NCI-H526 treated with DMSO at 0.1 percent for 48 hours (cell line): ENCODE measurements around the gene NDUFAF8.
A peak's percentile ranks its signal among the peaks of the same experiment; 100 is the strongest.

ENCODE experiments used
- DNase-seq: peaks from one replicate; lab custom pipeline; 2025; lab: John Stamatoyannopoulos, UW

Gene NDUFAF8

DNA sequence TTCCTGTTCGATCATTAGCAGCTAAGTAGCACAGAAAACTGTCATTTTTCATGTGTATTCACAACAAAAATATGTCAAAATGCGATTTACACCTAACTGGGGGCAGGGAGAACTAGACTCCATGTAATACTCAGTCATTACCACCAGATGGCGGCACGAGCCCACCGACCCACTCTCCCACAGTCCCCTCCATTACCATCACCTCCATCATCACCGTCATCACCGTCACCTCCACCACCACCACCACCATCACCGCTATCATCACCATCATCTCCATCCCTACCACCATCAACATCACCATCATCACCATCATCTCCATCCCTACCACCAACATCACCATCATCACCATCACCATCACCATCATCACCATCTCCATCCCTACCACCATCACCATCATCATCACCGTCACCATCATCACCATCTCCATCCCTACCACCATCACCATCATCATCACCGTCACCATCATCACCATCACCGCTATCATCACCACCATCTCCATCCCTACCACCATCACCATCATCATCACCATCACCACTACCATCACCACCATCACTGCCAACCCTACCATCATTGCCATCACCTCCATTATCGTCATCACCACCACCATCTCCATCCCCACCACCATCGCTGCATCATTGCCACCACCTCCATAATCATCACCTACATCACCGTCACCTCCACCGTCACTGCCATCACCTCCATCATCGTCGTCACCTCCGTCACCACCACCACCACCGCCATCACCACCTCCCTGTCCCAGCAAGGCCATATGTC, 14.4 kb downstream of the NDUFAF8 start:
- DNase-seq: peak; percentile 23

DNA sequence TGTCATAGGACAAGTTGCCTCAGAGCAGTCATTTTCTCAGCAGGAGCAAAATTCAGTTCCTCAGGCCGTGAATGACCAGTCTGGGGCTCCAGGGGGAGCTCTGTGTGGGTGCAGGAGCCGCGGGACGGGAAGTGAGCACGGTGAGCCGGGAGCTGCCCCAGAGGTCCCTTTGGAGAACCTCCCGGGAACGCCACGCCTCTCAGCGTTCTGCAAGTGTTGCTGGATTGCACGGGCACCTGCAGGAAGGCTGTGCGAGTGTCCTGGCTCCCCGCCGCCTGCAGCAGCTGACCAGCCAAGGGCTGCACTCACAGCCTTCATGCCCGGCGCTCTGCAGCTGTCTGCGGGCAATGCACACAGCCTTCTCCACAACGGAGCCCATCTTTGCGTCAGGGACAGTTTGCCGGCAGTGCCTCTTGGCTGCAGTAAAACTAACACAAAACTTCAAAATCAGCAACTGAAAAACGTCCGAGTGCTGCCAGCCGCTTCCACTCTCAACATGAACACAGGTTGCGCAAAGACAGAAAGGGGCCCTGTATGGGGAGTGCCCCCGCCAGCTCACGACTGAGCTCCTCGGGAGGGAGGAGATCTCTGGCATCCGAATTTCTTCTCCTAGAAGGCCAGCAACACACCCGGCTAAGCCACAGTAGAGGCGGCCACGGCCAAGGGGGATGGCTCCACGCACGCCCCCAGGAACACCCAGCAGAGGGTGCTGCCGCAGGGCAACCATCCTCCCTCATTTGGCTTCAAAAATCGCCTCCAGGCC, 16.0 kb downstream of the NDUFAF8 start:
- peak; percentile 62 for DNase-seq

- DNase-seq: no peak
Measured at GRCh38 chr17:81256616-81257015, 17.5 kb downstream of the NDUFAF8 start.

GRCh38 chr17:81257533-81257932, 18.4 kb downstream of the NDUFAF8 start:
- DNase-seq: no peak

- no peak for DNase-seq
Measured at GRCh38 chr17:81258292-81258691, 19.2 kb downstream of the NDUFAF8 start.

GRCh38 chr17:81259058-81259605, 20.0 kb downstream of the NDUFAF8 start:
- DNase-seq: no peak

DNA sequence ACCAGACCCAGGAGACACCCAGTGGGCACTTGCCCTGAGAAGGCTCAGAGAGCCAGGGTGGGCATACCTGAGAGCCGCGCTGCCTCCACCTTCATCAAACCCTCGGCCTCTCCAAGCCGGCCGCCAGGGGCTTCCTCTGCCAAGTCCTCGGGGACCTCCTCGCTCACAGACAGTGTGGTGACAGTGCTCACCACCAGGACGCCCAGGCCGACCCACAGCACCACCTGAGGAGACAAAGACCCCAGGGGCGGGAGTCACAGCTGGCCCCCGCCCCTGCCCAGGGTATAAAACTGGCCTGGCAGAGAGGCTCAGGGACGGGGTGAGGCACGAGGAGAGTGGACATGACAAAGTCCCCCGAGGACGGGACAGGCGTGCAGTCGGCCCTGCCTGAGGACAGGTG, 21.1 kb downstream of the NDUFAF8 start:
- no peak for DNase-seq

- no peak for DNase-seq
Measured at GRCh38 chr17:81260641-81261040, 21.5 kb downstream of the NDUFAF8 start.

GRCh38 chr17:81261096-81261495, 22.0 kb downstream of the NDUFAF8 start:
- no peak for DNase-seq

GRCh38 chr17:81261582-81262336, 22.6 kb downstream of the NDUFAF8 start:
- DNase-seq: no peak

DNA sequence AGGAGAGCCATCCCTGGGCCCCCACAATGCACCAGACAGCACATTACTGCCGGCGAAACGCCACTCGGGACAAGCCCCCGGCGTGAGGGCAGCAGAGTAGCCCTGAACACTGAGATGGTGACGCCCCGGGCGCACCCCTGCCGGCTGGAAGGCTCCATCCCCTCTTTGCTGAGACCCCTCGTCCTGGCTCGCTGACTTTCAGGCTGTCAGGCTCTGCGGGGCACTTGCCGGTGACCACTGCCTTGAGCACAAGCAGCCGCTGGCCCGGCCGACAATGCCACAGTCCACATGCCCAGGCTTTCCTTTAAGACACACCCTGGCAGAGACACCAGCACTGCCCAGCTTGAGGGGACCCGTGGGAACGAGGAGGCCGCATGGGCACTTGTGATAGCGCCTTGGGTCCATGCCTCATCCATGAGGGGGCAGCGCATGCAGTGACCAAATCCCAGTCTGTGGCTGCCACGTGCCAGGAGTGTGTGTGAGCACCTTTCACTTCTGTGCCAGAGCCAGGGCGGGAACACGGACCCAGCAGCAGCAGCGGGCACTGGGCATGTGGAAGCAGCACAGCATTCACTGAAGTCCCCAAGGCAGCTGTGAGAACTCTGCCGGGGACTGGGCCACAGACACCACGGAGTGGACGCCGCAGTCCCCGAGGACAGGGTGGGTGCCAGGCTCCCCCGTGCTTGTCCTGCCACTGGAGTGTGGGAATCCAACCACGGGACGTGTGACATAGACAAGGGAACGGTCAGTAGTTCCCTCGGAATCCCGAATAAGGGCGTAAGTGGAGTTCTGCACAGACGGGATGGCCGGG, 24.5 kb downstream of the NDUFAF8 start:
- DNase-seq: no peak

GRCh38 chr17:81264640-81265039, 25.5 kb downstream of the NDUFAF8 start:
- no peak for DNase-seq

DNA sequence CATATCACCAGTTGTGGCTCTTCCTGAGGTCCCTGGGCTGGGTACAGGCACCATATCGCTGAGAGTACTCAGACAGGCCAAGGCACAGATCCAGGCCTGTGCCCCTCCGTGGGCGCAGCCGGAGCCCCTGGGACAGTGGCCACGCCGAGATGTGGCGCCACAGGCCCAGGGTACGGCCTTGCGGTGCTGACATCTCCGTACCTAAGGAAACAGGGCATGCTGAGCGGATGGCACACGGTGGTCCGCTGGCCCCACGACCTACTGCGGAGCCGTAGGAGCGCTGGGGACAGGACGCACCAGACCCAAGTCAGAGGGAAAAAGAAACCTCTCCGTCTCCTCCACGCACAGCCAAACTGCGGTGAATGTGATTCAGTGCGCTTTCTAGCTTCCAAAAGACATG, 26.5 kb downstream of the NDUFAF8 start:
- no peak for DNase-seq

- DNase-seq: no peak
Measured at GRCh38 chr17:81267390-81268067, 28.4 kb downstream of the NDUFAF8 start.

DNA sequence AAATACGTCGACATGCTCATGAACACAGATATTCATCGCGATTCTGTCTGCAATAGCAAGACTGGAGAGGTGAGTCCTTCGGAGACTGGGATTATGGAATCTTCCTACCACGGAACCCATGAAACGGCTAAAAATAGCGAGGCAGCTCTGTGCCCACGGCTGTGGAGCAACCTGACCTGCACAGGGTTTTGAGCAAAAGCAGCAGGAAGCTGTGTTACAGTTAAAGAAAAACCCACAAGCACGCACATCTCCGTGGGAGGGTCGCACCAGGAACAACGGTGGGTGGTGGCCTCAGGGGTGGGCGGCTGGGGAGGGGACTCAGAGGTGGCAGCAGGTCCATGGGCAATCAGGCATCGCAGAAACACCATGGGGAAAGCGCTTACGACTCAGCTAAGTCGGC, 31.2 kb downstream of the NDUFAF8 start:
- no peak for DNase-seq

- no peak for DNase-seq
Measured at GRCh38 chr17:81271226-81271625, 32.1 kb downstream of the NDUFAF8 start.

GRCh38 chr17:81272616-81273015, 33.5 kb downstream of the NDUFAF8 start:
- DNase-seq: no peak

DNA sequence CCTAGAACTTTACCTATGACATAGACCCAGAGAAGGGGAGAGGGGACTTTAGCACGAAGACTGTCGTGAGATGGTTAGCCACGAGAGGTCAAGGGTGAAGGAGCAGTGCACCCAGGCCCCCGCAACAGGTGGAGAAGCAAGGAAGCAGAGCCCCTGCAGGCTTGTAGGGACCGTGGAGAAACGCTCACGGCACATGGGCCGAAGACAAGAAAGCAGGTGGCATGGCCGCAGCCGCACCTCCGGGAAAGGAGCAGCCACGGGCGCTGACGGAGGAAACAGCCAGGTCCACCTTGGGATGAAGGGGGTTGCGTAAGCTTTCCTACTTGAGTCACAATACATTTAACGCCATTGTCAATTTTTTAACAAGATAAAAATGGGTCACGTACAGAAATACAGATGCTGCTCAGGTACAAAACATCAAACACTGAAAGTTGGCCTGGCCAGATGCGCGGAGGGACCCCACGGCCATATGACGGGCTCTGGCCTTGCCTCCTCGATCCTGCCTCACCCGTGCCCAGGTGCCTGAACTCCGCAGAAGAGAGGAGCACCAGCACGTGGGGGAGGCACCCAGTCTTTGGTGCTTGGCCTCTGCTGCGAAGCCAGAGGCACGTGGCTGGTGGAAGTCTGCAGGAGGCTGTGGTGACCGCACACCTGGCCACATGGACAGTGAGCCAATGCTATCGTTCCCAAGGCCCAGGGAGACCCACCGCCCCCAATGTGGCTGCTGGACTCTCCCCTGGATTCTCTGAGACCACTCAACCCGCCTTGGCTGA, 34.8 kb downstream of the NDUFAF8 start:
- DNase-seq: no peak

DNA sequence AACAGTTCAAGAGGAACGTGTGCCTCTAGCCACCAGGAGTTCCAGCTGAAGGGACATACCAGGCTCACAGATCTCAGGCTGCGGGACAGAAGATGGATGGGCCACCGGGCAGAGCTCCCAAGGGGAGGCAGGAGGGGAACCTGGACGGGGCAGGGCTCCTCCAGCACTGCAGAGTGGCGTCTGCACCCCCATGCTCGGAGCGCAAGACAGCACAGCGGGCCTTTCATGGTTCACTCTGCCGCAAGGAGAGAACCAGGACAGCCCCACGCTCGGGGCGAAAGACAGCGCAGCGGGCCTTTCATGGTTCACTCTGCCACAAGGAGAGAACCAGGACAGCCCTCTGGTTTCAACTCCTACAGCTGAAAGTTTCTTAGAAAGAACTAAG, 35.3 kb downstream of the NDUFAF8 start:
- no peak for DNase-seq

GRCh38 chr17:81276781-81277180, 37.7 kb downstream of the NDUFAF8 start:
- DNase-seq: no peak
